Suprapubic skin (tissue), 3 donors: Measurements from ENCODE around the gene LARGE1.
"Not testable (repeated sequence)": the region's sequence is repeated elsewhere in the genome, so short reads cannot be mapped to it uniquely, and the experiment has no call there.

Experiments
- CTCF ChIP-seq, 2 donors: fragments of 200-600 bp in 1 of 2; fragments of 450-650 bp in 1 of 2; sonication (generic) in 1 of 2; IDR thresholded peaks; one replicate each; pipeline ENCODE4 v1.5.1; 2016 to 2019; ENCODE audit warnings: antibody characterized with exemption in 2 of 2, mild to moderate bottlenecking in 1 of 2, moderate library complexity in 1 of 2
- POLR2A ChIP-seq, 2 donors: fragments of 450-650 bp; IDR thresholded peaks; one replicate each; pipeline ENCODE4 v1.6.1; 2017; ENCODE audit warnings: antibody characterized with exemption in 2 of 2, mild to moderate bottlenecking in 2 of 2, moderate library complexity in 2 of 2

DNA sequence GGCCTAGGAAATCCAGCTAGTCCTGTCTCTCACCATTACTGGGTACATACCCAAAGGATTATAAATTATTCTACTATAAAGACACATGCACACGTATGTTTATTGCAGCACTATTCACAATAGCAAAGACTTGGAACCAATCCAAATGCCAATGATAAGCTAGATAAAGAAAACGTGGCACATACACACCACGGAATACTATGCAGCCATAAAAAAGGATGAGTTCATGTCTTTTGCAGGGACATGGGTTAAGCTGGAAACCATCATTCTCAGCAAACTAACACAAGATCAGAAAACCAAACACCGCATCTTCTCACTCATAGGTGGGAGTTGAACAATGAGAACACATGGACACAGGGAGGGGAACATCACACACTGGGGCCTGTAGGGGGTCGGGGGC lies 61.6 kb downstream of the LARGE1 start:
- not testable (repeated sequence) for TF ChIP-seq POLR2A, CTCF (IDR thresholded peaks at IDR 0.05)
